Fibroblast of lung (primary cell): Measurements from ENCODE around the gene CDH5. TPM values are rescaled to one million over a fixed set of nuclear protein-coding genes. Genes with fewer than 3 reads are reported as not detected.
"Not testable (repeated sequence)": the region's sequence is repeated elsewhere in the genome, so short reads cannot be mapped to it uniquely, and the experiment has no call there.

Experiments used
- DNase-seq, 2 donors: peaks; one replicate each; pipeline versions ENCODE4 v3.0.0 to v3.0.0-alpha.2; 2010; ENCODE audit warnings: low read depth in 2 of 2
- H2AFZ ChIP-seq: 2 replicates; pipeline ENCODE4 v1.5.1; 2012; ENCODE audit warnings: low read length, control low read depth, inconsistent platforms
- H3K27ac ChIP-seq: 2 replicates; pipeline ENCODE4 v1.5.1; 2011; ENCODE audit warnings: low read length, control low read depth; ENCODE audit not compliant: insufficient read depth
- H3K27me3 ChIP-seq: 2 replicates; pipeline ENCODE4 v1.5.1; 2011; ENCODE audit warnings: mild to moderate bottlenecking, low read length; ENCODE audit not compliant: control insufficient read depth, insufficient read depth
- H3K36me3 ChIP-seq: 2 replicates; pipeline ENCODE4 v1.5.1; 2011; ENCODE audit warnings: low read length; ENCODE audit not compliant: control insufficient read depth, insufficient read depth
- H3K4me1 ChIP-seq: 2 replicates; pipeline ENCODE4 v1.5.1; 2011; ENCODE audit warnings: low read length; ENCODE audit not compliant: control insufficient read depth, insufficient read depth; ENCODE audit errors: extremely low read depth
- H3K4me2 ChIP-seq: 2 replicates; pipeline ENCODE4 v1.5.1; 2011; ENCODE audit warnings: low read length, control low read depth; ENCODE audit not compliant: insufficient read depth; ENCODE audit errors: extremely low read depth
- H3K4me3 ChIP-seq, 4 experiments: fragments of 200-600 bp in 1 of 4; sonication (generic) in 1 of 4; replicated peaks in 1 of 4; 2 replicates each; pipeline ENCODE4 v1.5.1; 2011 to 2016; ENCODE audit warnings: low read length in 4 of 4, low read depth in 3 of 4, mild to moderate bottlenecking in 3 of 4, control low read depth in 2 of 4, inconsistent platforms in 1 of 4, mixed read lengths in 1 of 4; ENCODE audit not compliant: insufficient read depth in 1 of 4; ENCODE audit errors: control extremely low read depth in 1 of 4
- H3K79me2 ChIP-seq: 2 replicates; pipeline ENCODE4 v1.5.1; 2012; ENCODE audit warnings: mild to moderate bottlenecking, low read length, inconsistent platforms; ENCODE audit not compliant: control insufficient read depth, insufficient read depth
- H3K9ac ChIP-seq: 2 replicates; pipeline ENCODE4 v1.5.1; 2011; ENCODE audit warnings: mild to moderate bottlenecking, low read length, control low read depth; ENCODE audit not compliant: insufficient read depth
- H3K9me3 ChIP-seq: 2 replicates; pipeline ENCODE4 v1.5.1; 2012; ENCODE audit warnings: low read depth, low read length; ENCODE audit not compliant: control insufficient read depth, insufficient read depth
- H4K20me1 ChIP-seq: 2 replicates; pipeline ENCODE4 v1.5.1; 2011; ENCODE audit warnings: low read length; ENCODE audit not compliant: control insufficient read depth, insufficient read depth; ENCODE audit errors: extremely low read depth
- EZH2 ChIP-seq: IDR thresholded peaks from 2 replicates; pipeline ENCODE4 v1.5.1; 2012; ENCODE audit warnings: low read length, control low read depth, mild to moderate bottlenecking; ENCODE audit errors: missing control alignments
- polyA plus RNA-seq, 2 donors: library from polyadenylated mRNA; depleted of rRNA in 1 of 2; stranded (reverse) in 1 of 2; unstranded in 1 of 2; fragments of >200 nt; gene quantifications; 2 replicates each; pipeline ENCODE4 v1.2.1, GENCODE V29; 2011 to 2012; ENCODE audit warnings: missing spikeins in 1 of 2
- total RNA-seq: library from RNA; depleted of rRNA; stranded (reverse); fragments of >200 nt; gene quantifications from 2 replicates; pipeline ENCODE4 v1.2.1, GENCODE V29; 2014
- TF ChIP-seq, protein P1 (sequence below), 2 donors: IDR thresholded peaks in 1 of 2; conservative IDR thresholded peaks in 1 of 2; 1 replicate in 1 of 2; 2 replicates in 1 of 2; pipeline ENCODE4 v1.5.1; 2011 to 2012; ENCODE audit warnings: low read length in 2 of 2, control low read depth in 1 of 2, inconsistent platforms in 1 of 2, low read depth in 1 of 2, mild to moderate bottlenecking in 1 of 2

The CDH5 gene
- total and polyA plus RNA-seq, 2 donors (not counting 1 experiment from before 2014, with no cell fraction given): 0.02 TPM; not detected in 1

GRCh38 chr16:66447491-66447890 lies 81.0 kb downstream of the CDH5 start:
- Histone ChIP-seq H2AFZ (no peak overlapping the region), H3K36me3 (no peaks in the 10 kb centered on the region), H3K4me3 (no peak overlapping the region), H3K27ac (no peak overlapping the region), H3K9ac (no peak overlapping the region), H3K9me3 (no peaks in the 10 kb centered on the region), H3K4me1 (no peaks in the 10 kb centered on the region), H4K20me1 (no peaks in the 10 kb centered on the region), H3K79me2 (no peaks in the 10 kb centered on the region), H3K4me2 (no peak overlapping the region), H3K27me3 (peaks cover 2% of the 10 kb centered on the region)
- no peak for TF ChIP-seq EZH2
- TF ChIP-seq, protein P1, sequence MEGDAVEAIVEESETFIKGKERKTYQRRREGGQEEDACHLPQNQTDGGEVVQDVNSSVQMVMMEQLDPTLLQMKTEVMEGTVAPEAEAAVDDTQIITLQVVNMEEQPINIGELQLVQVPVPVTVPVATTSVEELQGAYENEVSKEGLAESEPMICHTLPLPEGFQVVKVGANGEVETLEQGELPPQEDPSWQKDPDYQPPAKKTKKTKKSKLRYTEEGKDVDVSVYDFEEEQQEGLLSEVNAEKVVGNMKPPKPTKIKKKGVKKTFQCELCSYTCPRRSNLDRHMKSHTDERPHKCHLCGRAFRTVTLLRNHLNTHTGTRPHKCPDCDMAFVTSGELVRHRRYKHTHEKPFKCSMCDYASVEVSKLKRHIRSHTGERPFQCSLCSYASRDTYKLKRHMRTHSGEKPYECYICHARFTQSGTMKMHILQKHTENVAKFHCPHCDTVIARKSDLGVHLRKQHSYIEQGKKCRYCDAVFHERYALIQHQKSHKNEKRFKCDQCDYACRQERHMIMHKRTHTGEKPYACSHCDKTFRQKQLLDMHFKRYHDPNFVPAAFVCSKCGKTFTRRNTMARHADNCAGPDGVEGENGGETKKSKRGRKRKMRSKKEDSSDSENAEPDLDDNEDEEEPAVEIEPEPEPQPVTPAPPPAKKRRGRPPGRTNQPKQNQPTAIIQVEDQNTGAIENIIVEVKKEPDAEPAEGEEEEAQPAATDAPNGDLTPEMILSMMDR (conservative IDR thresholded peaks at IDR 0.05 in 1 of 2, IDR thresholded peaks at IDR 0.05 in 1 of 2; ENCODE audit: low read depth in 1 of 2, low read length in 2 of 2): no peak
- no peak for DNase-seq

DNA sequence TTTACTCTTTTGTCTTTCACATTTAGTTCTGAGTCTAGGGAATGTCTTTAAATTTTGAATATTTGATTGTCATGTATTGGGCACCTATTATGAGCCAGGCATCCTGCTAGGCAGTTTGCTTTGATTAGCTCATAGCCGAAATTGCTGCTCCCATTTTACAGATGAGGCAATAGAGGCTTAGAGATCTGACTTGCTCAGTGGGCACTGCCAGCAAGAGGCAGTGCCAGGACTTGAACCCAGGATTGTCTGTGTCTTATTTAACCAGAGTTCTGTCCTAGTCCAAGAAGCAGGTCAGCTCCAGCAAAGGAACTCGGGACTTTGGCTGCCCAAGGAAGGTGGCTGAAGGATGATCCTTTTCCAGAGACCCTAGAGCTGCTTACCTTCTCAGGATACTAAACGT lies 85.1 kb downstream of the CDH5 start:
- no peak overlapping the region for H3K27ac ChIP-seq

DNA sequence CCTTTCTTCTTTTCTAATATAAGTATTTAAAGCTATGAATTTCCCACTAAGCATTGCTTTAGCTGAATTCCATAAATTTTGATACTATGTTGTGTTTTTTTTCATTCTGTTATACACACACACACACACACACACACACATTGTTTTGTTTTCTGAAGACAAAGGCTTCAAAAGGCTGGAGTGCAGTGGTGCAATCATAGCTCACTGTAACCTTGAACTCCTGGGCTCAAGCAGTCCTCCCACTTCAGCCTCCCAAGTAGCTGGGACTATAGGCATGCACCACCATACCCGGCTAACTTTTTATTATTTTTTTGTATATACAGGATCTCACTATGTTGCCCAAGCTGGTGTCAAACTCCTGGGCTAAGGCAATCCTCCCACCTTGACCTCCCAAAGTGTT lies 86.7 kb downstream of the CDH5 start:
- H2AFZ ChIP-seq, H3K27ac ChIP-seq, H3K9me3 ChIP-seq, DNase-seq, H3K4me1 ChIP-seq, H3K36me3 ChIP-seq, H3K9ac ChIP-seq, H3K4me2 ChIP-seq, H3K79me2 ChIP-seq, H3K27me3 ChIP-seq, H3K4me3 ChIP-seq, H4K20me1 ChIP-seq: not testable (repeated sequence)

More for the DNA sequence above, 85.1 kb downstream of the CDH5 start:
- no peaks in the 10 kb centered on the region for H3K36me3 ChIP-seq
- no peaks in the 10 kb centered on the region for H3K79me2 ChIP-seq
- no peaks in the 10 kb centered on the region for H3K4me1 ChIP-seq
- H3K4me2 ChIP-seq: no peak overlapping the region
- no peak for DNase-seq
- no peak overlapping the region for H3K4me3 ChIP-seq
- no peak overlapping the region for H3K9ac ChIP-seq
- TF ChIP-seq, protein P1 (conservative IDR thresholded peaks at IDR 0.05 in 1 of 2, IDR thresholded peaks at IDR 0.05 in 1 of 2; ENCODE audit: low read depth in 1 of 2, low read length in 2 of 2): no peak
- TF ChIP-seq EZH2: no peak
- H3K27me3 ChIP-seq: no peaks in the 10 kb centered on the region
- no peak overlapping the region for H2AFZ ChIP-seq
- no peaks in the 10 kb centered on the region for H4K20me1 ChIP-seq
- H3K9me3 ChIP-seq: no peaks in the 10 kb centered on the region

Other genes starting within 250 kb of the CDH5 start
- gene BEAN1, start 60.6 kb downstream of the CDH5 start, total RNA-seq: not detected in 2 replicates
- gene BEAN1, start 60.6 kb downstream of the CDH5 start, polyA plus RNA-seq: 0.02 and 0.07 TPM in 2 replicates
- gene TK2, start 183.4 kb downstream of the CDH5 start, total RNA-seq: 57.5 and 73.7 TPM in 2 replicates
- gene TK2, start 183.4 kb downstream of the CDH5 start, polyA plus RNA-seq: 34.8 and 36.8 TPM in 2 replicates
- 38.8 and 41.9 TPM in 2 replicates for gene CKLF, start 185.9 kb downstream of the CDH5 start, total RNA-seq
- 70.9 and 82.8 TPM in 2 replicates for gene CKLF, start 185.9 kb downstream of the CDH5 start, polyA plus RNA-seq
- 1.5 and 2.3 TPM in 2 replicates for gene CMTM1, start 199.7 kb downstream of the CDH5 start, total RNA-seq
- gene CMTM1, start 199.7 kb downstream of the CDH5 start, polyA plus RNA-seq: 0.87 and 0.99 TPM in 2 replicates
- not detected in 2 replicates for gene CMTM2, start 212.8 kb downstream of the CDH5 start, total RNA-seq
- not detected in 2 replicates for gene CMTM2, start 212.8 kb downstream of the CDH5 start, polyA plus RNA-seq
- 6.9 and 10.1 TPM in 2 replicates for gene CMTM3, start 238.0 kb downstream of the CDH5 start, total RNA-seq
- gene CMTM3, start 238.0 kb downstream of the CDH5 start, polyA plus RNA-seq: 14.9 and 18.6 TPM in 2 replicates